Measurements from ENCODE around the gene TRIM47. TPM values are rescaled to one million over a fixed set of nuclear protein-coding genes. Genes with fewer than 3 reads are reported as not detected.

The TRIM47 gene
- total RNA-seq, 1 experiment from 2014 or later = 6.9 TPM

- Mint-ChIP-seq H3K9me3 (no peaks in the 10 kb centered on the region), H3K27me3 (ENCODE audit: low read depth) (no peaks in the 10 kb centered on the region), H3K4me3 (no peak overlapping the region), H3K27ac (no peak overlapping the region), H3K4me1 (peaks cover 5 to 17% of the 10 kb centered on the region in 2 experiments), H3K36me3 (ENCODE audit: insufficient read depth in 1 of 3, low read depth in 3 of 3) (peaks cover 0 to 4% (median 4%) of the 10 kb centered on the region in 3 experiments; a peak in 3 of 7 replicates)
- no peaks in the 10 kb centered on the region for H3K79me1 ChIP-seq (ENCODE audit: insufficient read depth, low read depth, low read length, poor library complexity, severe bottlenecking)
- no peak for DNase-seq
- H3K14ac ChIP-seq (ENCODE audit: insufficient read depth, low read length) = no peak overlapping the region
- H3K56ac ChIP-seq (ENCODE audit: insufficient read length, low read depth, low read length) = no peak overlapping the region
- H4K5ac ChIP-seq (ENCODE audit: insufficient read length, low read depth, low read length) = no peak overlapping the region
- no peak overlapping the region for H2BK20ac ChIP-seq (ENCODE audit: low read depth, low read length, poor library complexity, severe bottlenecking)
- no peak overlapping the region for H3K4ac ChIP-seq (ENCODE audit: low read depth, low read length)
- H3K27me3 ChIP-seq (ENCODE audit: insufficient read depth, low read length) = no peaks in the 10 kb centered on the region
- no peaks in the 10 kb centered on the region for H3K23me2 ChIP-seq (ENCODE audit: insufficient read length, low read depth, low read length, poor library complexity, severe bottlenecking)
- no peak overlapping the region for H2BK15ac ChIP-seq (ENCODE audit: low read depth, low read length)
- H4K20me1 ChIP-seq (ENCODE audit: control insufficient read depth, insufficient read depth, insufficient read length) = no peaks in the 10 kb centered on the region
- WGBS (ENCODE audit: extremely low coverage, insufficient read length, low lambda C conversion rate) = no CpG with 5 or more reads among the region's 7 CpGs
- no peaks in the 10 kb centered on the region for H3K79me2 ChIP-seq (ENCODE audit: insufficient read depth, low read length)
- no peaks in the 10 kb centered on the region for H3K4me1 ChIP-seq (ENCODE audit: insufficient read depth, low read length)
- TF ChIP-seq CTCF (conservative IDR thresholded peaks at IDR 0.05) = no peak
- no peak overlapping the region for H2BK5ac ChIP-seq (ENCODE audit: insufficient read length, low read length)
- no peak overlapping the region for H3T11ph ChIP-seq (ENCODE audit: low read length)
- no peak overlapping the region for H3K9ac ChIP-seq (ENCODE audit: extremely low read depth, insufficient read length, low read length)
- no peak overlapping the region for H2BK120ac ChIP-seq (ENCODE audit: low read depth, low read length, poor library complexity, severe bottlenecking)
- H3K23ac ChIP-seq (ENCODE audit: insufficient read length, low read depth, low read length) = no peak overlapping the region
- no peak overlapping the region for H4K91ac ChIP-seq (ENCODE audit: insufficient read length, low read depth, low read length)
- H3K27ac ChIP-seq (ENCODE audit: insufficient read length, low read depth, low read length) = no peak overlapping the region
- H3K9me3 ChIP-seq (ENCODE audit: control insufficient read depth, low read depth, low read length) = no peaks in the 10 kb centered on the region
- H2AK5ac ChIP-seq (ENCODE audit: insufficient read length, low read length) = no peak overlapping the region
- no peak overlapping the region for H2AFZ ChIP-seq (ENCODE audit: low read length)
- no peak overlapping the region for H4K8ac ChIP-seq (replicated peaks; ENCODE audit: insufficient read length, low read depth, low read length)
- H3K18ac ChIP-seq (ENCODE audit: insufficient read length, low read depth, low read length) = no peak overlapping the region
- no peak overlapping the region for H3K4me2 ChIP-seq (ENCODE audit: insufficient read depth, insufficient read length, low read length)
- H2BK12ac ChIP-seq (ENCODE audit: insufficient read length, low read depth, low read length) = no peak overlapping the region
Measured at GRCh38 chr17:75840799-75841164, 37.6 kb downstream of the TRIM47 start.

Data from H9 (cell line).